Coronary artery (tissue), 2 donors: ENCODE data around the gene MEGF11.
"Not testable (repeated sequence)": the region's sequence is repeated elsewhere in the genome, so short reads cannot be mapped to it uniquely, and the experiment has no call there.

ENCODE experiments used
- DNase-seq: peaks from one replicate; pipeline ENCODE4 v3.0.0-alpha.2; 2017; ENCODE audit warnings: low spot score
- H3K27ac ChIP-seq, 2 donors: fragments of 200-600 bp; sonication (generic); one replicate each; pipeline ENCODE4 v1.5.1; 2016 to 2019
- H3K4me3 ChIP-seq: fragments of 200-600 bp; sonication (generic); 2 replicates; pipeline ENCODE4 v1.5.1; 2016; ENCODE audit warnings: mild to moderate bottlenecking, moderate library complexity
- TF ChIP-seq, protein P1 (sequence below): fragments of 200-600 bp; sonication (generic); IDR thresholded peaks from one replicate; pipeline ENCODE4 v1.5.1; 2019; ENCODE audit warnings: antibody characterized with exemption

MEGF11 gene

GRCh38 chr15:65885668-65886218, 367.8 kb downstream of the MEGF11 start:
- TF ChIP-seq, protein P1, sequence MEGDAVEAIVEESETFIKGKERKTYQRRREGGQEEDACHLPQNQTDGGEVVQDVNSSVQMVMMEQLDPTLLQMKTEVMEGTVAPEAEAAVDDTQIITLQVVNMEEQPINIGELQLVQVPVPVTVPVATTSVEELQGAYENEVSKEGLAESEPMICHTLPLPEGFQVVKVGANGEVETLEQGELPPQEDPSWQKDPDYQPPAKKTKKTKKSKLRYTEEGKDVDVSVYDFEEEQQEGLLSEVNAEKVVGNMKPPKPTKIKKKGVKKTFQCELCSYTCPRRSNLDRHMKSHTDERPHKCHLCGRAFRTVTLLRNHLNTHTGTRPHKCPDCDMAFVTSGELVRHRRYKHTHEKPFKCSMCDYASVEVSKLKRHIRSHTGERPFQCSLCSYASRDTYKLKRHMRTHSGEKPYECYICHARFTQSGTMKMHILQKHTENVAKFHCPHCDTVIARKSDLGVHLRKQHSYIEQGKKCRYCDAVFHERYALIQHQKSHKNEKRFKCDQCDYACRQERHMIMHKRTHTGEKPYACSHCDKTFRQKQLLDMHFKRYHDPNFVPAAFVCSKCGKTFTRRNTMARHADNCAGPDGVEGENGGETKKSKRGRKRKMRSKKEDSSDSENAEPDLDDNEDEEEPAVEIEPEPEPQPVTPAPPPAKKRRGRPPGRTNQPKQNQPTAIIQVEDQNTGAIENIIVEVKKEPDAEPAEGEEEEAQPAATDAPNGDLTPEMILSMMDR, result no peak
- DNase-seq, result no peak
- no peak overlapping the region for H3K4me3 ChIP-seq
- no peak overlapping the region for H3K27ac ChIP-seq

DNA sequence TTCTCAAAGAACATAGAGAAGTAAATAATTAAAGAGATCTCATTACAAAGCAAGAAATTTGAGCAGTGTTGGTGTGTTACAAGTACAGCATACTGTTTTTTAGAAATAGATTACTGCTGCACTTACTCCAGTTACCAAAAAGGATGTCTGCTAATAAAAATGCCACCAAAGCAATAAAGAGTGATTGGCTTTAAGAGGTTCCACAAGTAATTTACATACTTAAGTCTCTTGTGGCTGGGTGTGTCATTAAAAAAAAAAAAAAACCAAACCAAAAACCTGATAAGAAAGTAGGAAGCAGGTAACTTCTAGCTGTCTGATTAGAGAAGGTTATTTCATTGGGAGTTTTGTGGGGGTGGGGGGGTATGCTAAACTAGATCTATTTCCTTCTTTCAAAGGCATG, 369.0 kb downstream of the MEGF11 start:
- no peak overlapping the region for H3K27ac ChIP-seq
- no peak for DNase-seq
- no peak overlapping the region for H3K4me3 ChIP-seq
- TF ChIP-seq, protein P1, result no peak

- TF ChIP-seq, protein P1, result no peak
- Histone ChIP-seq H3K27ac (no peak overlapping the region), H3K4me3 (no peak overlapping the region)
- no peak for DNase-seq
These were observed 370.0 kb downstream of the MEGF11 start for GRCh38 chr15:65883571-65883970.

- TF ChIP-seq, protein P1, result no peak
- no peak overlapping the region for H3K4me3 ChIP-seq
- no peak overlapping the region for H3K27ac ChIP-seq
- no peak for DNase-seq
These were observed 371.6 kb downstream of the MEGF11 start for GRCh38 chr15:65881766-65882434.

DNA sequence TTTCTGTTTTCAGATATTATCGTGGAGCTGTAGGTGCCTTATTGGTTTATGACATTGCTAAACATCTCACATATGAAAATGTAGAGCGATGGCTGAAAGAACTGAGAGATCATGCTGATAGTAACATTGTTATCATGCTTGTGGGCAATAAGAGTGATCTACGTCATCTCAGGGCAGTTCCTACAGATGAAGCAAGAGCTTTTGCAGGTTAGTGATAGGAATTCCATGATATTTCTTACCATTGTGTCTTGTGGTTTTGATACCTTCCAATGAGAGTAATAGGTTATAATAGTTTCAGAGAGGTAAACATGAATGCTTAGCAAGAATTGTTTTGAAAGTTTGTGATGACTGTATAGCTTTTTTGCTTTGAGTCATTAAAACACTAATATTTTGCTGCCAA, 375.8 kb downstream of the MEGF11 start:
- DNase-seq, result no peak
- Histone ChIP-seq H3K27ac (no peak overlapping the region), H3K4me3 (no peak overlapping the region)
- TF ChIP-seq, protein P1, result no peak

DNA sequence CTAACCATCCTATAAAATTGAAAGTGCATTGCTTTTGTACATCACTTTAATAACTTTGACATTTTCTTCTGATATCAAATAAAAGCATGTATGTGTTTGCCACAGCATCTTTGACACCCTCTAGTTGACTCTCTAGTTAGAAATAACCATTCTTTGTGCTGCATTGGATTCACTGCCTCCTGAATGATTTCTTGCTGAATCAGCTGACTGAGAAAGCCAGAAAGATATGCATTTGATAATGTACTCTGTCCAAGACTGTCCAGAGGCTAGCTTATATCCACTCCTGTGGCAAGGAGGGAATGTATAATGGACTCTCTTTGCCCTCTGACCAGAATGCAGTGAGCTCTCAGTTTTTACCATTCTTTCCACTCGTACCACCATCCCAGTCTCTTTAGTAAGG, 378.1 kb downstream of the MEGF11 start:
- Histone ChIP-seq H3K27ac (no peak overlapping the region), H3K4me3 (no peak overlapping the region)
- TF ChIP-seq, protein P1, result no peak
- DNase-seq, result no peak

- TF ChIP-seq, protein P1, result no peak
- Histone ChIP-seq H3K27ac (no peak overlapping the region), H3K4me3 (no peak overlapping the region)
- DNase-seq, result no peak
These were observed 380.3 kb downstream of the MEGF11 start for GRCh38 chr15:65873256-65873655.

GRCh38 chr15:65872596-65872995, 381.0 kb downstream of the MEGF11 start:
- not testable (repeated sequence) for H3K27ac ChIP-seq, H3K4me3 ChIP-seq, DNase-seq

- not testable (repeated sequence) for DNase-seq, H3K4me3 ChIP-seq, H3K27ac ChIP-seq
These were observed 381.7 kb downstream of the MEGF11 start for GRCh38 chr15:65871886-65872285.
